Epithelial cell of esophagus (primary cell): Measurements from ENCODE around the gene FOXK1.
A peak's percentile ranks its signal among the peaks of the same experiment; 100 is the strongest.

Experiments
- DNase-seq: peaks from one replicate; pipeline ENCODE4 v3.0.0; 2010; ENCODE audit warnings: low read depth
- H3K4me3 ChIP-seq: 2 replicates; pipeline ENCODE4 v1.5.1; 2011; ENCODE audit warnings: mild to moderate bottlenecking, low read length, control low read depth
- CTCF ChIP-seq: IDR thresholded peaks from 2 replicates; pipeline ENCODE4 v1.5.1; 2011; ENCODE audit warnings: low read depth, mild to moderate bottlenecking, low read length, control low read depth, inconsistent platforms; ENCODE audit not compliant: insufficient read depth; ENCODE audit errors: missing control alignments

Gene FOXK1

GRCh38 chr7:4748231-4748681, 66.2 kb downstream of the FOXK1 start:
- TF ChIP-seq CTCF: no peak
- DNase-seq: no peak

GRCh38 chr7:4749363-4749762, 67.3 kb downstream of the FOXK1 start:
- DNase-seq: no peak
- no peak for TF ChIP-seq CTCF
- H3K4me3 ChIP-seq: no peak overlapping the region

More at GRCh38 chr7:4748231-4748681, 66.2 kb downstream of the FOXK1 start:
- H3K4me3 ChIP-seq: no peak overlapping the region

- TF ChIP-seq CTCF: no peak
- no peak for DNase-seq
- no peak overlapping the region for H3K4me3 ChIP-seq
Observed at GRCh38 chr7:4749798-4750197, 67.7 kb downstream of the FOXK1 start.

GRCh38 chr7:4751398-4751947, 69.4 kb downstream of the FOXK1 start:
- DNase-seq: no peak
- TF ChIP-seq CTCF: no peak
- no peak overlapping the region for H3K4me3 ChIP-seq

- TF ChIP-seq CTCF: peak; percentile 87
- H3K4me3 ChIP-seq: no peak overlapping the region
- DNase-seq: peak; percentile 82
Observed at GRCh38 chr7:4753598-4754432, 71.7 kb downstream of the FOXK1 start.

GRCh38 chr7:4754433-4755010, 72.4 kb downstream of the FOXK1 start:
- no peak for TF ChIP-seq CTCF
- no peak for DNase-seq
- no peak overlapping the region for H3K4me3 ChIP-seq
